ENCODE results near the gene KRT23.

KRT23 gene

GRCh38 chr17:40974366-40974765 is 36.9 kb upstream of the KRT23 start:
- TF ChIP-seq CTCF (IDR thresholded peaks at IDR 0.05): no peak

GRCh38 chr17:40967582-40967981 is 30.1 kb upstream of the KRT23 start:
- no peak for TF ChIP-seq CTCF (IDR thresholded peaks at IDR 0.05)

DNA sequence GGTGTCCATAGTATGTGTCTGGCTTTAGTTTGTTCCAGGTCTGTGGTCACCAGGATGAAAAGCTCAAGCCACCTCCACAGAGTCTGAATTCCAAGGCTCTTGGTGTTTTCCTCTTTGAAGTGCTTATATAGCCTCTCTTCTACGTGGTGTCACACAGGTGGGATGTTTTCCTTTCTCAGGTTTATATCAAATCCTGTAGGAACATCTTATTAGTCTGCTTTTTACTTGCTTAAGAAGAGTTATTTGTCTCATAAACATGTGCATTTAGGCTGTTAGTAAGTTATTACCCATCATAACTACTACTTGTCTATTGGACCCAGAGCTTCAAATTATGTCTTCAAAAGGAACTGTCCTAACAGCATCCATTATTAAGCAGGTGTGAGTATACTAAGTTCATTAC is 29.4 kb upstream of the KRT23 start, which contains the start of gene KRT39:
KRT39 (minus strand) TSS at position 101 of the 400 bp plus-strand sequence; CDS start at position 9, 92 bp downstream.
- no peak for TF ChIP-seq CTCF (IDR thresholded peaks at IDR 0.05)

- TF ChIP-seq CTCF (IDR thresholded peaks at IDR 0.05): peak; percentile 75
Observed at GRCh38 chr17:40963838-40964237, 26.4 kb upstream of the KRT23 start.

GRCh38 chr17:40962059-40962561 is 24.7 kb upstream of the KRT23 start:
- no peak for TF ChIP-seq CTCF (IDR thresholded peaks at IDR 0.05)

- TF ChIP-seq CTCF (IDR thresholded peaks at IDR 0.05): no peak
Observed at GRCh38 chr17:40961591-40961990, 24.1 kb upstream of the KRT23 start.

DNA sequence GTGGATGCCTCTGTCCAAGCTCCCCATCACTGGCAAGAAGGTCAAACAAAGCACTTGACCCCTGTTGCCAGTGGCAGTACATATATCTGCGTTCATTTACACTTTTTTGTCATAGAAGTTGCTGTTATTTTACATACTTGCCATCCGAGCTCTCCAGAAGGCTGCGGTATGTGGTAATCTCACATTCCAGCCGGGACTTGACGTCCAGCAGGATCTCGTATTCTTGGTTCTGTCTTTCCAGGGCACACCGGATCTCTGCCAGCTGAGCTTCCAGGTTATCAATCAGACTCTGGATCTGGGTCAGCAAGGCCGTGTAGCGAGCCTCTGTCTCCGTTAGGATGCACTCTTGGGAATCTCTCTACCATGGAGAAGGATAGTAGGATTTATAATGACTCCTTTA is 22.7 kb upstream of the KRT23 start:
- no peak for TF ChIP-seq CTCF (IDR thresholded peaks at IDR 0.05)

All from LNCAP (cell line).